ENCODE measurements around the gene TMEM232. TPM values are rescaled to one million over a fixed set of nuclear protein-coding genes. Genes with fewer than 3 reads are reported as not detected.

Gene TMEM232
- total and polyA plus RNA-seq, 2 of the 4 experiments (the other 2 are of a cell fraction), result 0.17 to 0.36 TPM

DNA sequence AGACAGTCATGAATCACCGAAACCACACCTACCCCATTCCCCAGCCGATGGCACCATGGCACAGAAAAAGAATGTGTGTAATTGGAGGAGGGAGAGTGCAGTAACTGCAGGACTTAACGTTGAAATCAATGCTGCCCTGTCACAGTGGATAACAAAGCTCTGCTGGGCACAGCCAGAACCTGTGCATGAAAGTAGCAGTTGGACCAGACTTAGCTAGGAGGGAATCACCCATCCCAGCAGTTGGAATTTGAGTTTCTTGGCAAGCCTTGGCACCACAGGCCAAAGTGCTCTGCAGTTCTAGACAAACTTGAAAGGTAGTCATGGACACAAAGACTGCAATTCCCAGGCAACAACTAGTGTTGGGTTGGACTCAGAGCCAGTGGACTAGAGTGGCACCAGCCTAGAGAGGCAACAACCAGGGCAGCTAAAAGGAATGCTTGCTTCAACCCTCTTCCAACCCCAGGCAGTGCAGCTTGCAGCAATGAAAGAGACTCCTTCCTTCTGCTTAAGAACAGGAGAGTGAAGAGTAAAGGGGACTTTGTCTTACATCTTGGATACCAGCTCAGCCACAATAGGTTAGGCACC is 19.1 kb downstream of the TMEM232 start:
- Histone ChIP-seq H2BK5ac (ENCODE audit: low read depth, low read length, poor library complexity, severe bottlenecking) (no peak overlapping the region), H3K4me2 (ENCODE audit: low read depth, low read length) (no peak overlapping the region), H3K27ac (ENCODE audit: insufficient read depth, low read length) (no peak overlapping the region), H2AFZ (replicated peaks; ENCODE audit: low read length, poor library complexity) (no peak overlapping the region), H3K23ac (ENCODE audit: low read depth, low read length) (no peak overlapping the region), H3K4me1 (ENCODE audit: control insufficient read depth, insufficient read depth, low read length) (no peaks in the 10 kb centered on the region), H3K18ac (ENCODE audit: low read depth, low read length) (no peak overlapping the region), H3K79me1 (ENCODE audit: low read depth in 1 of 2, low read length in 2 of 2) (no peaks in the 10 kb centered on the region), H3K9me3 (ENCODE audit: control insufficient read depth, insufficient read depth, low read length) (no peaks in the 10 kb centered on the region), H3K14ac (replicated peaks; ENCODE audit: low read depth, low read length) (no peak overlapping the region), H3K4ac (ENCODE audit: low read depth, low read length) (no peak overlapping the region), H2BK120ac (ENCODE audit: low read depth, low read length) (no peak overlapping the region), H2BK15ac (ENCODE audit: low read depth, low read length) (no peak overlapping the region), H3K4me3 (ENCODE audit: insufficient read depth, low read depth, low read length) (no peak overlapping the region), H3K56ac (ENCODE audit: extremely low read depth, insufficient read depth, low read length) (no peak overlapping the region), H3K9me1 (ENCODE audit: insufficient read depth, low read length) (no peaks in the 10 kb centered on the region), H4K20me1 (ENCODE audit: insufficient read depth, low read length) (no peaks in the 10 kb centered on the region), H2AK5ac (ENCODE audit: low read depth, low read length) (no peak overlapping the region), H3K36me3 (ENCODE audit: control insufficient read depth, insufficient read depth, low read length) (no peaks in the 10 kb centered on the region), H2BK20ac (ENCODE audit: low read depth, low read length) (no peak overlapping the region), H3K9ac (ENCODE audit: low read depth, low read length) (no peak overlapping the region), H4K5ac (ENCODE audit: low read depth, low read length) (no peak overlapping the region), H4K8ac (ENCODE audit: low read depth in 2 of 2, low read length in 2 of 2) (no peak overlapping the region), H4K91ac (ENCODE audit: insufficient read depth, low read depth, low read length) (no peak overlapping the region), H3K27me3 (ENCODE audit: control insufficient read depth, insufficient read depth, low read length) (no peaks in the 10 kb centered on the region), H2AK9ac (replicated peaks; ENCODE audit: low read depth, low read length, poor library complexity) (no peak overlapping the region)
- ATAC-seq (ENCODE audit: low read depth) (no peak), DNase-seq (no peak)
- in situ Hi-C loops (cut with MboI; ENCODE audit: low sequenced_read_pairs), result no loop called here
- ChIA-PET CTCF (no interaction called here), POLR2A (ENCODE audit: unreplicated experiment) (no interaction called here)
- BruUV-seq (replicated peaks), result no TSS peak
- 0% methylated on average over 1 of the region's 3 CpGs; no CpG with 5 or more reads in 1 of the 2 experiments for WGBS, 2 experiments (ENCODE audit: extremely low coverage in 2 of 2, insufficient read length in 1 of 2)
- TF ChIP-seq RFX5 (IDR thresholded peaks at IDR 0.05; ENCODE audit: low read depth, low read length) (no peak), CEBPB (IDR thresholded peaks at IDR 0.05; ENCODE audit: low read depth, low read length) (no peak), RAD21 (IDR thresholded peaks at IDR 0.05; ENCODE audit: low read length) (no peak), SMC3 (IDR thresholded peaks at IDR 0.05; ENCODE audit: low read depth, low read length) (no peak), NFE2L2 (IDR thresholded peaks at IDR 0.05; ENCODE audit: low read depth, low read length) (no peak), FOS (IDR thresholded peaks at IDR 0.05; ENCODE audit: low read depth, low read length) (no peak), RCOR1 (IDR thresholded peaks at IDR 0.05; ENCODE audit: insufficient replicate concordance, low read length) (no peak), MAZ (IDR thresholded peaks at IDR 0.05; ENCODE audit: borderline replicate concordance, low read depth, low read length) (no peak), BHLHE40 (IDR thresholded peaks at IDR 0.05; ENCODE audit: low read depth, low read length) (no peak), MXI1 (IDR thresholded peaks at IDR 0.05; ENCODE audit: borderline replicate concordance, low read depth, low read length) (no peak), MAFK (IDR thresholded peaks at IDR 0.05; ENCODE audit: low read depth, low read length) (no peak), CHD1 (IDR thresholded peaks at IDR 0.05; ENCODE audit: low read depth, low read length) (no peak), POLR2A (IDR thresholded peaks at IDR 0.05; ENCODE audit: low read depth, low read length) (no peak)
- TF ChIP-seq, protein P1, sequence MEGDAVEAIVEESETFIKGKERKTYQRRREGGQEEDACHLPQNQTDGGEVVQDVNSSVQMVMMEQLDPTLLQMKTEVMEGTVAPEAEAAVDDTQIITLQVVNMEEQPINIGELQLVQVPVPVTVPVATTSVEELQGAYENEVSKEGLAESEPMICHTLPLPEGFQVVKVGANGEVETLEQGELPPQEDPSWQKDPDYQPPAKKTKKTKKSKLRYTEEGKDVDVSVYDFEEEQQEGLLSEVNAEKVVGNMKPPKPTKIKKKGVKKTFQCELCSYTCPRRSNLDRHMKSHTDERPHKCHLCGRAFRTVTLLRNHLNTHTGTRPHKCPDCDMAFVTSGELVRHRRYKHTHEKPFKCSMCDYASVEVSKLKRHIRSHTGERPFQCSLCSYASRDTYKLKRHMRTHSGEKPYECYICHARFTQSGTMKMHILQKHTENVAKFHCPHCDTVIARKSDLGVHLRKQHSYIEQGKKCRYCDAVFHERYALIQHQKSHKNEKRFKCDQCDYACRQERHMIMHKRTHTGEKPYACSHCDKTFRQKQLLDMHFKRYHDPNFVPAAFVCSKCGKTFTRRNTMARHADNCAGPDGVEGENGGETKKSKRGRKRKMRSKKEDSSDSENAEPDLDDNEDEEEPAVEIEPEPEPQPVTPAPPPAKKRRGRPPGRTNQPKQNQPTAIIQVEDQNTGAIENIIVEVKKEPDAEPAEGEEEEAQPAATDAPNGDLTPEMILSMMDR (conservative IDR thresholded peaks at IDR 0.05; ENCODE audit: low read depth, low read length), result no peak
- TF ChIP-seq, protein P2, sequence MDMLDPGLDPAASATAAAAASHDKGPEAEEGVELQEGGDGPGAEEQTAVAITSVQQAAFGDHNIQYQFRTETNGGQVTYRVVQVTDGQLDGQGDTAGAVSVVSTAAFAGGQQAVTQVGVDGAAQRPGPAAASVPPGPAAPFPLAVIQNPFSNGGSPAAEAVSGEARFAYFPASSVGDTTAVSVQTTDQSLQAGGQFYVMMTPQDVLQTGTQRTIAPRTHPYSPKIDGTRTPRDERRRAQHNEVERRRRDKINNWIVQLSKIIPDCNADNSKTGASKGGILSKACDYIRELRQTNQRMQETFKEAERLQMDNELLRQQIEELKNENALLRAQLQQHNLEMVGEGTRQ (IDR thresholded peaks at IDR 0.05; ENCODE audit: low read depth, low read length), result no peak
- TF ChIP-seq, protein P3, sequence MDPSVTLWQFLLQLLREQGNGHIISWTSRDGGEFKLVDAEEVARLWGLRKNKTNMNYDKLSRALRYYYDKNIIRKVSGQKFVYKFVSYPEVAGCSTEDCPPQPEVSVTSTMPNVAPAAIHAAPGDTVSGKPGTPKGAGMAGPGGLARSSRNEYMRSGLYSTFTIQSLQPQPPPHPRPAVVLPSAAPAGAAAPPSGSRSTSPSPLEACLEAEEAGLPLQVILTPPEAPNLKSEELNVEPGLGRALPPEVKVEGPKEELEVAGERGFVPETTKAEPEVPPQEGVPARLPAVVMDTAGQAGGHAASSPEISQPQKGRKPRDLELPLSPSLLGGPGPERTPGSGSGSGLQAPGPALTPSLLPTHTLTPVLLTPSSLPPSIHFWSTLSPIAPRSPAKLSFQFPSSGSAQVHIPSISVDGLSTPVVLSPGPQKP (IDR thresholded peaks at IDR 0.05; ENCODE audit: borderline replicate concordance, low read depth, low read length), result no peak
- dilution Hi-C loops (cut with HindIII; ENCODE audit: low sequenced_read_pairs, unreplicated experiment), result no loop called here
- intact Hi-C loops (cut with micrococcal nuclease), result no loop called here
